HPDE6-E6E7 (cell line): Measurements from ENCODE around the gene UVRAG.

ENCODE experiments used
- DNase-seq: peaks from one replicate; pipeline ENCODE4 v3.0.0; 2011; ENCODE audit warnings: missing footprints; ENCODE audit errors: extremely low spot score

Gene UVRAG

DNA sequence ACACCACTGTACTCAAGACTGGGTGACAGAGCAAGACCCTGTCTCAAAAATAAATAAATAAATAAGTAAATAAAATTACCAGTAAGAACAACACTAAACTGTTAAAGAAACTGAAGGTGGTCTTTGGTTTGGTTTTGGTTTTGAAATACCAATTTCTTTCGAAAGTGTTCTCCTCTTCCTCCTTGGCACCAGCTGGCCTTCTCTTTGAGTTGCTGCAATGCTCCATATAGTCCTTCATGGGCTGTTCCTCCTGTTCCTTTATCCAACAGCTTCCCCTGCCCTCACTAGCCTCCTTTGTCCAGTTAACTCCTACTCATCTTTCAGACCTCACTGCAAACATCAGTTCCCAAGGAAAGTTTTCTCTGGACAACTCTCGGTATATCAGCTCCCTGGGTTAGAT is 5.0 kb upstream of the UVRAG start:
- DNase-seq: no peak

DNA sequence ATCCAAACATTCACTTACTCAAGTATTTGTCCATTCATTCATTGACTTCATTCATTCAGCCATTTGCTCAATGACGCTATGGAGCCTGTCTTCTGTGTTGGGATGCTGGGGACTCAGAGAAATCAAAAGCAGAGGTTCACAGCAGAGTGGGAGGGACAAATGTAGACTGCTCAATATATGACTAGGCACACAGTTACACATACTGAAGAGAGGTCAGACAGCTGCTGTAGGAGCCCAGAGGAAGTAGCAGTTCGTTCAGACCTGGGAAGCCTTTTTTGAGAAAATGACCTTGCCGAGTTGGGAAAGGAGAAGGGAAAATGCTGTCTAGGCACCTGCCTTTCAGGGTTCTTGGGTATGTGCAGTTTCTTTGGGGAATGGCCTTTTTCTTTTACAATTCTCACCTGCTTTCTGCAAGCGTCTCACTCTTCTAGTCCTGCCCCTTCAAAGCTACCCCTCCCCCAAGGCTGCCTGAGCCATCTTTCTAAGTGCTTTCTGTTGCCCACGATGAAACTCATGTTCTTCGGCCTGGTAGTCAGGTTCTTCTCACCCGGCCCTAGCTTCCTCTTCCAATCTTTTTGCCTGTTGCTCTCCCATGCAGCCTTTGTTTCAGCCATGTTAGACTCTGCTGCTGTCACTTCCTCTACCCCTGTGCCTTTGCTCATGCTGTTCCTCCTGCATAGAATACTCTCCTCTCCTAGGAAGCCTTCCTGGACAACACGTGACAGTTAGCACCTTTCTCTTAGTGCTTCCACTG is 4.2 kb upstream of the UVRAG start:
- DNase-seq: no peak

GRCh38 chr11:75811485-75811884 is 3.5 kb upstream of the UVRAG start:
- DNase-seq: no peak

- DNase-seq: no peak
Observed at GRCh38 chr11:75812542-75813040, 2.4 kb upstream of the UVRAG start.

DNA sequence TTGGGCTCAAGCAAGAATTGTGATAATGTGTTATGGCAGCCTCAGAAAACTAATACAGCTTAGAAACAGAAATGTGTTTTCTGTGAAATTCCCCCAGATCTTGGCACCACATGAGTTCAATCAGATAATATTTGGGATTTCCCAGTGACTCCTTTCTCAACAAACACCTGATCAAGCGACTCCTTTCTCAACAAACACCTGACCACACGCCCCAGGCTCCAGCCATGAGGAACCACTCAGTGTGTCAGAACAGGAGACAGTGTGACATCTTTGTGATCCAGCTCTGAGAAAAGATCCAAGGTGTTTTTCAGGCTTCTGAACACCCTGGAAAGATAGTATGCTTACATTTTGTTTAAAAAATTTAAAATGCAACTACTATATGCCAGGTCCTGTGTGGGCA is 1.9 kb upstream of the UVRAG start:
- no peak for DNase-seq

DNA sequence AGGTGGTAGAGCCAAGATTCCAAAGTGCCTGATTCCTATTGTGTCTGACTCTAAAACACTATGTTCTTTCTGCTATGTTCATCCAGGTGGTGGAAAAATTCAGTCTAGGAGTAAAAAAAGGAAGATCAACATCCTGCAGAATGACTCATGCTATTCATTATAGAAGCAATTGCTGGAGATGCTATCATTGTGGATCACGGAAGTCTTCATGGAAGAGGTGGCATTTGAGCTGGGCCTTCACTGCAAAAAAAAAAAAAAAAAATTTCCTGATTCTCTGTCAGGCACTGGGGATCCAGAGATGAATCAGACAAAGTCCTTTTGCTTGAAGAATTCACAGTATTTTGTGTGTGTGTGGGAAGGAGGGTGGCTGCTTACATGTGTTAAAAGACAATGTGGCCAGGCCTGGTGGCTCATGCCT is 1.4 kb upstream of the UVRAG start:
- no peak for DNase-seq

GRCh38 chr11:75814363-75814676 is 690 bp upstream of the UVRAG start:
- peak; percentile 71 for DNase-seq

DNA sequence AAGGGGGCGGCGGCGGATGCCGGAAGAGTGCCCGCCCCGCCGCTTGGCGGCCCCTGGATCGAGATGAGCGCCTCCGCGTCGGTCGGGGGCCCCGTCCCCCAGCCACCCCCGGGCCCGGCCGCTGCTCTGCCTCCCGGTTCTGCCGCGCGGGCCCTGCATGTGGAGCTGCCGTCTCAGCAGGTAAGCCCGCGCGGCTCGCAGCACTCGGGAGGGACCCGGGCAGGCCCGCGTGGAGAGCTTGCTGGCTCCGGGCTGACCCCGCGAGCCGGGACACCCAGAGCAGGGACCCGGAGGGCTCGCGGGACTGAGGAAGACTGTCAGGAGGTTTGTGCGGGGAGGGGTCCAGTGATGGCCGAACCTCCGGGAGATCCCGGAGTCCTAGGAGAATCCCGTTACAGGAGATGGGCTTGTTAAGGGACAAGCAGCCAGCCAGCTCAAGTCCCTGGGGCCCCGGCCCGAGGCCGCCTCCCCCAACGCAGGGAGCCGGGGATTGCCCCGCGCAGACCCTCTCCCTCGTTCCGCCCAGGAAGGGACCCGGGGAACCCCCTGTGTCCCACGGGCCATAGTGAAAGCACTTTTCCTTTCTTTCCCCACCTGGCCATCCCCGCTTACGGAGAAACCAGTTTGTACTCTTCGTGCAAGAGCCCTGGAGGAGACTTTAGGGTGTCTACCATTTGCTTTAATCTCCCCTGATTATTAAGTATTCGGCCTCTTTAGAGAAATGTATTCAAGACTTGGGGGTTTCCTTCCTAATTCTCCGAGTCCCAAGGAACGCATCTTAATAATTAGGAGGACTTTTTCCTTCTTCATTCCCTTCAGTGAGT is 547 bp downstream of the UVRAG start:
- DNase-seq: peak; percentile 28

GRCh38 chr11:75816561-75817239 is 1.7 kb downstream of the UVRAG start:
- DNase-seq: no peak

DNA sequence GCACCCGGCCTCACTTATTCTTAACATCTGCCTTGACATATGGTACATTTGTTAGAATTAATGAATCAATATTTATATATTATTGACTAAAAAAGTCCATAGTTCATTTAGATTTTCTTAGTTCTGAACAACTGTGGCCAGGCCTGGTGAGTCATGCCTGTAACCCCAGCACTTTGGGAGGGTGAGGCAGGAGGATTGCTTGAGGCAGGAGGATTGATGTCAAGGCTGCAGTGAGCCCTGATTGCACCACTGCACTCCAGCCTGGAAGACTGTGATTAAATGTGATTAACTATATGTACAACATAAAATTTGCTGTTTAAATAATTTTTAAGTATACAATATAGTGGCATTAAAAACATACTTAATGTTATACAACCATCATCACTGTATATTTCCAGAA is 5.6 kb downstream of the UVRAG start:
- no peak for DNase-seq

GRCh38 chr11:75821202-75821601 is 6.2 kb downstream of the UVRAG start:
- DNase-seq: no peak

DNA sequence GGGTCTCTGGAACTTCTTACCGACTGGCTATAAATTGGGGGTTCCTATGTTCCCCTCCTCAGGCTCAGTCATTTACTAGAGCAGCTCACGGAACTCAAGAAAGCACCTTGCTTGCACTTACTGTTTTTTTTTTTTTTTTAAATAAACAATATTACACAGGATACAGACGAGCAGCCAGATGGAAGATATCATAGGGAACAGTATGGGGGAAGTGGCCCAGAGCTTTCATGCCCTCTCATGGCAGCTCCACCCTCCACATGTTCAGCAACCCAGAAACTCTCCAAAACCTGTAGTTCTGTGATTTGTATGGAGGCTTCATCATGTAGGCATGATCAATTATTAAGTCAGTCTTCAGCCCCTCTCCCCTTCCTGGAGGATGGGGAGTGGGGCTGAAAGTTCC is 7.5 kb downstream of the UVRAG start:
- DNase-seq: no peak

GRCh38 chr11:75823415-75823814 is 8.4 kb downstream of the UVRAG start:
- DNase-seq: no peak

- DNase-seq: no peak
Observed at GRCh38 chr11:75823946-75824345, 8.9 kb downstream of the UVRAG start.

GRCh38 chr11:75826461-75827230 is 11.6 kb downstream of the UVRAG start:
- no peak for DNase-seq

- DNase-seq: no peak
Observed at GRCh38 chr11:75827562-75827961, 12.6 kb downstream of the UVRAG start.

- no peak for DNase-seq
Observed at GRCh38 chr11:75831915-75832502, 17.0 kb downstream of the UVRAG start.

DNA sequence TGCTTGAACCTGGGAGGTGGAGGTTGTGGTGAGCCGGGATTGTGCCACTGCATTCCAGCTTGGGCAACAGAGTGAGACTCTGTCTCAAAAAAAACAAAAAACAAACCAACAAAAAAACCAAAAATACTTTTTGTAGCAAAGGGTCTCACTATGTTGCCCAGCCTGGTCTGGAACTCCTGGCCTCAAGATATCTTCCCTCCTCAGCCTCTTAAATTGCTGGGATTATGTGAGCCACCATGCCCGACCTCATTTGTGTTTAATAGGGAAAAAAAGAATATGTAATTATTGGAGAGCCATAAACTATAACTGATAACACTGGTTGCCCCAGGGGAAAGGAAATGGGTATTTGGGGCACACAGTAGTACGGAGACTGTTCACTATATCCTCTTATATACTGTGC is 19.7 kb downstream of the UVRAG start:
- no peak for DNase-seq

DNA sequence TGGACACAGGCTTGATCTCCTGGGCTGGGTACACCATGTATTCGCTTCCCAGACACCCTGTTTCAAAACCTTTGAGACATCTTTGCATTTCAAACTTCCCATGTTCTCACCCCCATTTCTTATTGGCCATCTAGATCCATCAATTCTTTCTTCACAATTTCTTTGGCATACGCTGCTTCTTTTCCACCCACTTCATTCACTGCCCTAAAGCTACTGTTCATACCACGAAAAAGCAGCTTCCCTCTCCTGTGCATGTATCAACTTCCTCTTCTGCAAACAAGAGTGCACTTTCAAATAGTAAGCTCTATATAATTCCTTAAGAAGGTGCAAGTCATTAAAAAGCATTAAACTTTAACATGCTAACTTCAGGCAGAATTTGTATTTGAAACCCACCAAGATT is 21.4 kb downstream of the UVRAG start:
- no peak for DNase-seq

GRCh38 chr11:75839851-75840250 is 24.8 kb downstream of the UVRAG start:
- DNase-seq: no peak

GRCh38 chr11:75840522-75840921 is 25.5 kb downstream of the UVRAG start:
- no peak for DNase-seq
